ENCODE data around the gene CYP19A1.
"Not testable (repeated sequence)": the region's sequence is repeated elsewhere in the genome, so short reads cannot be mapped to it uniquely, and the experiment has no call there.

CYP19A1 gene

DNA sequence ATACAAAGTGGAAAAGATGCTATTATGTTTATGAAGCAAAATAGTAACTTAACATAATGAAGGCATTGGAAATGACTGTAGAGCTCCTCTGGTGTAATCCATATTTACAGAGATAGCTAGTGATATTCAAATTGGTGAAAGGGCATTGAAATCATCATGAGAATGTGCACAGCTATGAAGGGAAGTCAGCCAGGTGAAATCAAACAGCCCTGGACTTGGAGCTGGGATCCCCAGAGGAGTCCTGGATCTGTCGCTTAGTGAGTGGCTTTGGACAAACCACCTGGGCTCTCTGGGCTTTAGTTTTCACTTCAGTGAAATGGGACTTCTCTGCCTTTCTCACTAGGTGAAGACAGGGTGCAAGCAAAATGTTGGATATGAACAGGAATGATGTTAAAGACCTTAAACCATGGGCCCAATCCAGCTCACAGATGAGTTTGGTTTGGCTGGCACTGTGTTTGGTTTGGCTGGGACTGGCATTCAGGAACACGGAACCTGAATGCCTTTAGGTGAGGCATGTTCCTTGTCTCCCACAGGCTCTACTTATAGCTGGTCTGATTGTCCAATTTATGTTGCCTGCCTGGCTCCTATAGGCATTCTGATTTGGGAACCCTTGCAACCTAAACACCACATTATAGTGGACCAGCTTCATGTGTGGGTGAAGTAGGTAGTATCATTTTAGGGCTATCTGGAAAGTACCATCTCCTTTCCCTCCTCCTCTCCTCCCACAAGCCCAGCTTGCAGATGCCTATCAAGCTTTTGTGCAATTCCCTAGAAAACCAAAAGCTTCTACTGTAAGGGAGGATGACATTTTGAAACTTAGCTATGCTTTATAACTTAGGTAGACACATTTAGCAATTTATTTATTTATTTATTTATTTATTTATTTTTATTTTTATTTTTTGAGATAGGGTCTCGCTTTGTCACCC lies 133.1 kb downstream of the CYP19A1 start:
- no peak for DNase-seq (ENCODE audit: low spot score)

DNA sequence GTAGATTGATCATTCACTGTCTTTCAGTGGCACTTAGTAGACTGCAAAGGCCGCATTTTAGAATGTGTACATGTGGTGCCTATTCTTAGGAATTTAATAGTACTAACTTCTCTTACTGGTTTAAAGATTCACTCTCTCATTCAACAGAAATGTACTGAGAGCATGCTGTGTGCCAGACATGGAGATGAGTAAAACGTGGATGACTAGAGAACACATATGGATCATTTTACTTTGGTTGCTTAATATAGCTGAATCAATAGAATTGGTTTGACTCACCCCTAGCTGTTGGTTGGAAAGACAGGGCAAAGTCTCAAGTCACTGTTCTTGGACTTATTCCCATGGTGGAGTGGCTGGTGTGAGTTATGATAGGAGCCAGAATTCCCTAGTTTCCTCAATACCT lies 134.6 kb downstream of the CYP19A1 start:
- DNase-seq (ENCODE audit: low spot score): no peak

DNA sequence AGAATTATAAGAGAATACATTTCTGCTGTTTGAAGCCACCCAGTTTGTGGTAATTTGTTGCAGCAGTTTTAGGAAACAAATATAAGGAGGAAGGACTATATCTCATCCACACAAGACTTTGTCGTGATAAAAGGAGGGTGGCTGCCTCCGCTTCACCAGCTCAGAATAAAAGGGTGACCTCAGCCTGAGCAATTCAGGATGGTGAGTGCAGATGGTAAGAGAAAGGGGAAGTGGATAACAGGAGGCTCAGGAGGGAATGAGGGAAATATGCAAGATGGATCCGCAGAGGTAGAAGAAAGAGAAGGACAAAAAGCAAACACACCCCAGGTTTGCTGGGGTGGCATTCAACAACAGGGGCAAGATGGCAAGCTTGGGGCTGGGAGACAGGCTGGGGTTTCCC lies 135.6 kb downstream of the CYP19A1 start:
- DNase-seq (ENCODE audit: low spot score): no peak

DNA sequence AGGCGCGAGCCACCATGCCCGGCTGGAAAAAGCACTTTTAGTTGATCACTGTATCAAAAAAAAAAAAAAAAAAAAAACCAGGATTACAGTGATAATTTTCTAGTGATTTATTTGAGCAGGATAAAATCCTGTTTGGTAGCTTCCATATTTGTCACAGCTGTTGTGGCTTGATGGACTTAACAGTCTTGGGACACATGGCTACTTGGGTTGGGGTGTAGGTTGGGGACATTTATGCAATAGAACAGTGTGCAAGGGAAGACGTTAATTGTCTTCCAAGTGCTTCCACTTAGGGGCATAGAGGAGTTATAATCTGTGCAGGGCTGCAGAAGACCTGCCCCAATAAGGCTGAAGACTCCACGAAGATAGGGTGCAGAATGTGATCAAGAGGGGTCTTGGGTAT lies 136.8 kb downstream of the CYP19A1 start:
- no peak for DNase-seq (ENCODE audit: low spot score)

DNA sequence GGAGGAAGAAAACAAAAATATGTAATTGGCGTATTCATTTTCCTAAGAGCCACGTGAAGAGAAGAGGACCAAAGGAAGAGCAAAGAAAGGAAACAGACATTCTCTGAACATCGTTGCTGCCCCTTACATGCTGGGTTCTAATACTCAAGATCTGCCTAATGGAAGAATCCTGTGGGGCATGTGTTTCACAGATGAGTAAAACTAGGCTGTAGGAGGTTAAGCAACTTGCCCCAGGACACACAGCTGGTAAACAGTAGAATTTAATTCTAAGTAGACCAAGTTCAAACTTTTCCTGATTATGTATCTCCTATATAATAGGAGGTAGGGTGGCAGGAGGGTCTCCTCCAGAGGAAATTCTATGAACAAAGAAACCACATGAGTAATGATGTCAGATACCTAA lies 137.6 kb downstream of the CYP19A1 start:
- no peak for DNase-seq (ENCODE audit: low spot score)

DNA sequence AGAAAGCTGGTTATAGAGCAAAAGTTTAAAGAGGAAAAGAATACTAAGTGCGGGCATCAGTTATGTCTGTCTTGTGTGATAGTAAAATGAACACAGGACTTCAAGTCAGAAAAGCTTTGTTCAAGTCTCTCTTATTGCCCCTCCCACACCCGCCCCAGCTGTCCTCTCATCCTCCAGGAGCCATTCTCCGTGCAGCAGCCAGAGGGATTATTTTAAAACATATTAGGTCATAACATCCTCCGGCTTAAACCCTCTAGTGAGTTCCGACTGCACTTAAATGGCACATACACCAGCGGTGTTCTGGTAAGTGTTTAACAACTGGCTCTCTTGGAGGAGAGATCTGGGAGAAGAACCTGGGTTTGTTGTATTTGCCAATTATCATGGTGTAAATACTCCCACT lies 138.9 kb downstream of the CYP19A1 start:
- DNase-seq (ENCODE audit: low spot score): no peak

DNA sequence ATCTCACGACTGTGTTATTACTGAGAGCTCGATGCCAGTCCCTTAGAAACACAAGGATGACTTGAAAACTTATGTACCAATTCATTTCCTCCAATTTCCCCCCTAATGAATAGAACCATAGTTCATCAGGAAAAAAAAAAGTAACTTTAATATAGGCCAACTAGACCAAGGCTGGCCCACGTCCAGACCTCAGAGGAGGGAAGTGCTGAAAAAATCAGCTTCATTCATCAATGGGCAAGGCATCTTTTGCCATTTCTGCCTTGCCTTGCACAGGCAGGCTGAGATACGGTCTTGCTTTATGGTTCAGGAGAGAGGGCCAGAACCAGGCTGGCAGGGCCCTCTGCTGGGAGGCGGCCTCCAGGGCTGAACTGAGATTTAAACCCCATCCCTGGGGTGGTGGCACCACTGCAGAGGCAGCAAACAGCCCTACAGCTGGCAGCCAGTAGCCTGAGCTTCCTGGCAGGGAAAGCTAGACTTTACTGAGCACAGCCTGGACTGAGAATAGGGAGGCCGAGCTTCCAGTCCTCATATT lies 139.6 kb downstream of the CYP19A1 start:
- no peak for DNase-seq (ENCODE audit: low spot score)

DNA sequence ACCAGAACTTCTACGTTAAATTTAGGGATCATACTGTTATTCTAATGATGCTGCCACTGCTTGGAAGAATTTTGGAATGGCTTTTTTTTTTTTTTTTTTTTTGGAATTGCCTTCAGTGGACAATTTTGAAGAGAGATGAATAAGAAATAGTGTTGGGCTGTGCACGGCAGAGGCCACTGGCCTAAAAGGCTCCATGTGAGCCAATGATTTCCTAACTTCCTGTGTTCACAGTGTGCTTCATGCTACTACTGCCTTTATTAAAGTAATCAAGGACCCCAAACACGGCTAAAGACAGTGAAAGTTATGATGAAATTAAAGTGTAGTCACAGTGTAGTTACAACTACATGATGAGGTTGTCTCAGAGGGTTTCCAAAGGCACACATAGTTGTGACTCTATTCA lies 142.9 kb downstream of the CYP19A1 start:
- no peak for DNase-seq (ENCODE audit: low spot score)

DNA sequence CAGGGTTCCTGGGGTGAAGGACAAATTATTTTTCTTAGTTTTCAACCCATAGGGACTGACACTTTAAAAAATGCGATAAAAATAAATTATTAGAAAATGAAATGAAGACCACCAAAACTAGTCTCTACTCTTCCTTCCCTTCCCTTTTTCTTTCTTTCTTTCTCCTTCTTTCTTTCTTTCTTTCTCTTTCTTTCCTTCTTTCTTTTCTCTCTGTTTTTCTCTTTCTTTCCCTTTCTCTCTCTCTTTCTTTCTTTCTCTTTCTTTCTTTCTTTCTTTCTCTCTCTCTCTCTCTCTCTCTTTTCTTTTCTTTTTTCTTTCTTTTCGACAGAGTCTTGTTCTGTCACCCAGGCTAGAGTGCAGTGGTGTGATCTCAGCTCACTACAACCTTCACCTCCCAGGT lies 144.4 kb downstream of the CYP19A1 start:
- no peak for DNase-seq (ENCODE audit: low spot score)

DNA sequence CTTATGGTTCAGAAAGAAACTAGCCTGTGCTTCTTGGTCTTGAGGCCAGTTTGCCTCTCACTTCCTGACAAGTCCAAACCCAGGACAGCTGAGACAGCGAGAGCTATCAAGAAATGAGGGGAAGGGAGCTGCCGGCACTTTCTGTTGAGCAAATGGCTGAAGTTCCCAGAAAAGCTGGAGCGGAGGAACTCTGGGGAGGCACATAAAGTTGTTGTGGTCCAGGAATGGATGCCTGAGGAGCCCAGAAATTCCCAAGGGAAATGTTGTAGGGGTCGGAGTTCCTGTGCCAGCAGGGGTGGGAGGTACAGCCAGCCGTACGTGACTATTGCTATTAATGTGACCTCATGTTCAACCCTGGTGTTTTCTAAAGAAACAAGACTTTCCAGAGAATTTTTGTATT lies 144.9 kb downstream of the CYP19A1 start:
- no peak for DNase-seq (ENCODE audit: low spot score)

DNA sequence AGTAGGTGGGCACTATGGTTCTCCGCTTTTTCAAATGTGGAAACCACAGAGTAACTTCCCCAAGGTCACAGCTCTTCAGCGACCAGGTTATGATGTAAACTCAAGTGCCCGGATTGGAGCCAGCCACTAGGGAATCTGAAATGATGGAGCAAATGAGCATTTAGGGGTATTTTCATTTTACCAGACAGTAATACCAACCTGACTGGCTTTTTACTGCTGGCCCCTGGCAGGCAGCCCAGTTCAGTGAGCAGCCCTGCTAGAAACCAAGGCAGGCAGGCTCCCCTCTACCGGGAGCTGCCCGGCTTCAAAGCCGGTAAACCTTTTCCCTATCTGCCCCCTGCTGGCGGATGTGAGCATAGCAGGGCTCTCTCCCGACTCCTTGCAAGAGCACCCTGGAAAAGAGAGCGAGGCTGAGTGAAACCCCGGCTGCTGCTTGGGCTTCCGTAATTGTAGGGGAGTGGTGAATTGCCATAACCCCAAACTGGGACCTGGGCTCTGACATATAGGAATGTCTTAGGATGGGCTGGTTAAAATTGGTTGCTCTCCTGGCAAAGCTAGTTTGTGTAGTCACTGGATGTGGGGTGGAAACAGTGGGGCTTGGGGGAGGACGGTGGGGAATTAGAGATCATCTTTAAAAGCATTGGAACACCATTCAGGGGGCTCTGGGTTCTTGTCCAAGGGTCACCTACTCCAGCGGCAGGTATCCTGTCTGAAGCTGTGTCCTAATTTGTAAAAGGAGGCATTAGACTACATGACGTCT lies 145.7 kb downstream of the CYP19A1 start:
- DNase-seq (ENCODE audit: low spot score): peak; percentile 47

DNA sequence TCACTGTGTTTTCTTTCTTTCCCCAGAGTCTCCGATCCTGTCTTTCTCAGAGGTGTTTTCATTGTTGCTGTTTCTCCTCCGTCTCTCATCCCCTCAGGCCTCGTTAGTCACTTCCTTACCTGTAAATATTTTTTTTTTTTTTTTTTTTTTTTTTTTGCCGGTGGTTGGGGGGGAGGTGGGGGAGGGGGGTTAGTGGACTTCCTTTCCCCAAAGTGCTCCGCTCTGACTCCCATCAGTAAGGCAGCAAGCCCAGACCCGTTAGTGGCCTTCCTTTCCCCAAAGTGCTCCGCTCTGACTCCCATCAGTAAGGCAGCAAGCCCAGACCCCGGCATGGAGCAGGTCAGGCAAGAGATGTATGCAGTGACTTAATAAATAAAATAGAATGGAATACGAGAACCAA lies 146.6 kb downstream of the CYP19A1 start:
- no peak for DNase-seq (ENCODE audit: low spot score)

DNA sequence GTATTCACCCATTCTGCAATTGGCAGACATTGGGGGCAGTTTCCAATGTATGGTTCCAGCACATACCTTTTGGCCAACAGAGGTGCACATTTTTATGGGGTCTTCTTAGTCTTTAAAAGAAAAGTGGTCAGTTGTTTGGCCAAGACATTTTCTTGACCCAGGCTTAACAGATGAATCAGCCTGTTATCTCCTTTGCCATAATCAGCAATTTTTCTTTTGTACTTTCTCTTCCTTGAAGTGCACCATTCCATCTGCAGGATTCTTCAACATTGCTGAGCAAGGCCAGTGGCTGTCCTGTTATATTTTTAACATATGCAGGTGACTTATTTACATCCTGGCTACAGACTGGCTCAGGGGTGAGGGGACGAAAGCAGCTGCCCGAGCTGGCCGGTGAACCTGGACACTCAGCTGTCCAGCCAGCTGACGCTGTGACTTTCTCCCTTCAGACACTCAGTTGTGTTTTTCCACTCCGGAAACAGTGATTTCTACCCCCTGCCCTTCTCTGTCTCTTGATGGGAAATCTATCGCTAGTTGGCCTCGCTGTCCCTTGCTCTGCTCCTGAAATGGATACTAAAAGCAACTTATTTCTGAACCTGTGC lies 147.2 kb downstream of the CYP19A1 start:
- DNase-seq (ENCODE audit: low spot score): no peak

DNA sequence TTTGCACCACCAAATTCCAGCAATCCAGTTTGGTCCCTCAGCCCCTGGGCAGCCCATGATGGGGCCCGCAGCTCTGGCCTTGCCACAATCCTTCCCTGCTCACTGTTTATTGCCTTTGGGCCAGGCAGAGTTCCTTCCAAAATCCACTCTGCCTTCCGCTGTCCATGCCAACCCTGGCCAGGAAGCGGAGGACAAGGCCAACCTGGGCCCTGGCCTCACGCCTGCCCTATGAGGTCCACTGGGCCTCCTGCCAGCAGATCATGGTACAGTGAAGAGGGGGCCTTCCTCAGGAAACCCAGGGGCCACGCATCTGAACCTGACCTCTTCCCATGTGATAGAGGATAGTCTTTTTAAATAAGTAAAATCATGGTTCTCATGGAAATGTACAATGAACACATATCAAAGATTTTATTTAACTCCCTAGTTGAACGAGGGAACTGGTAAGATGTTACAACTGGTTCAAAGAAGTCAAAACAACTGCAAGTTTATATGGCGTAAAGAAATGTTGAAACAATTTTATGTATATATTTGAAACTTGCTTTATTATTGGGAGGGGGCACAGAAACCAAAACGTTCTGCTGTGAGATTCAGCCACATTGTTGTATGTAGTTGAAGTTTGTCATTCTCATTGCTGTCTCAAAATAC lies 147.8 kb downstream of the CYP19A1 start:
- DNase-seq (ENCODE audit: low spot score): no peak

DNA sequence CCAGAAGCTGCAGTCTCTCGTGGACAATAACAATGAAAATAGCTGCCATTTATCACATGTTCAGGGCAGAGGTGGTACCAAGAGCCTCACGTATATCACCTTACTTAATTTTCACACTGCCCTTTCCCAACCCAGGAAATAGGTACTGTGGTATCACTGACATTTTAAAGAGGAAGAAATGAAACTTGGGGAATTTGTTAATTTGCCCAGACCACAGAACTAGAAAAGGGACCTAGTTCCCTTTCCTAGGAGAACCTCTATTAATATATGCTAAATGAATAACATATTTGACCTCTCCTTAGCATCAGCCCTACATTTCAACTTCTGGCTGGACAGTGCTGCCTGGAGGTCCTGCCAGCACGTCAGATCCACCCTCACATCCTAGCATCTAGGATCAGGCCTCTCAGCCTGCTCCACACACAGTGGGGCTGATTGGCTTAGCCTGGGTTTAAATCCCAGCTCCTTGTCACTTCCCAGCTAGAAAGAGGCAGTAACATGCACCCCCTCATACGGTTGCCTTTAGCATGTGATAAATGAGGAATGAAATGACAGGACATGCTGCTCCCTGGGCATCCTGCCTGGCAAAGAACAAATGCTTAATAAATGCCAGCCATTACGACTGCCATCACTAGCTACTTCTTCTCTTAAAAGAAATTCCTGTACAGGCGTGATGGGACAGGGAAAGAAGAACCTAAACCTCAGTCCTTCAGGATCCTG lies 148.6 kb downstream of the CYP19A1 start:
- DNase-seq (ENCODE audit: low spot score): no peak

DNA sequence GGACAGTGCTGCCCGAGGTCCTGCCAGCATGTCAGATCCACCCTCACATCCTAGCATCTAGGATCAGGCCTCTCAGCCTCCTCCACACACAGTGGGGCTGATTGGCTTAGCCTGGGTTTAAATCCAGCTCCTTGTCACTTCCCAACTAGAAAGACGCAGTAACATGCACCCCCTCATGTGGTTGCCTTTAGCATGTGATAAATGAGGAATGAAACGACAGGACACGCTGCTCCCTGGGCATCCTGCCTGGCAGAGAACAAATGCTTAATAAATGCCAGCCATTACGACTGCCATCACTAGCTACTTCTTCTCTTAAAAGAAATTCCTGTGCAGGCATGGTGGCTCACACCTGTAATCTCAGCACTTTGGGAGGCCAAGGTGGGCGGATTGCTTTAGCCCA lies 149.6 kb downstream of the CYP19A1 start:
- not testable (repeated sequence) for DNase-seq (ENCODE audit: low spot score)

DNA sequence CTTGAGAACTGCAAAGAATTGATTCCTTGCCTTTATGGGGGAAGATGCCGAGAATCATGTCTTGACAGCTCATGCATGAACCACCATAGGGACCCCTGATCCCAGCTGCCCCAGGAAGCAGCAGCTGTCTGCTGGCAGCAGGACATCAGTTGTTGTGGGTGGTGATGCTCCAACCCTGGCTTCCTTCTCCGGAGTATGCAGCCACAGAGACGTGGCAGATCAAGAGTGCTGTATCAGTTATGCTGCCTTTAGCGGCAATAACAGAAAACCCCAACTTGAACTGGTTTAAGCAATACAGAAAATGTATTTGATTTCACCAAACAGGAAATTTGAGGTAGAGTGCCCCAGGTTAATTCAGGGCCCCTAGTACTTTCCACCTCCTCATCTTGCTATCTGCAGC lies 151.5 kb downstream of the CYP19A1 start:
- DNase-seq (ENCODE audit: low spot score): no peak

DNA sequence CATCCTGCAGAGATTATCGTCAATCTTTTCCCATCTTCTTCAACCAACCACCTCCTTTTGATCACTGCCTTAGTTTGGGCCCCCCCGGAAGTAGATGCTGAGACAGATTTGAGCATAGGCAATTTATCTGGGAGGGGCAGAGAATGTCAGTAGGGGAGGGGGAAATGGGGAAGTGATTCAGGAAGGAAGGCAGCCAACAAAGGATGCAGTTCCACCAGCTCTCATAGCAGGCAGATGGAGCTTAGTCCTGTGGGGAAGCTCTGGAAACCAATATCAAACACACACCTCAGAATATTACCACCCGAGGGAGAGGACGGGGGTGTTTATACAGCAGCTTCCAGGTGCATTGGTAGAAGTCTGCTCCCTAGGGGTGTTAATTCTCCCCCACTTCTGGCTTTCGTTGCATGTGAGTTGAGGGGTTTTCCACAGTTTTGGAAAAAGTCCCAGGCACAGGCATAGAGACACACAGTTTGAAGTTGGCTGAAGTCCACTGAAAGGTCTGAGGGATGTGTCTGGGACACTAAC lies 152.2 kb downstream of the CYP19A1 start:
- no peak for DNase-seq (ENCODE audit: low spot score)

DNA sequence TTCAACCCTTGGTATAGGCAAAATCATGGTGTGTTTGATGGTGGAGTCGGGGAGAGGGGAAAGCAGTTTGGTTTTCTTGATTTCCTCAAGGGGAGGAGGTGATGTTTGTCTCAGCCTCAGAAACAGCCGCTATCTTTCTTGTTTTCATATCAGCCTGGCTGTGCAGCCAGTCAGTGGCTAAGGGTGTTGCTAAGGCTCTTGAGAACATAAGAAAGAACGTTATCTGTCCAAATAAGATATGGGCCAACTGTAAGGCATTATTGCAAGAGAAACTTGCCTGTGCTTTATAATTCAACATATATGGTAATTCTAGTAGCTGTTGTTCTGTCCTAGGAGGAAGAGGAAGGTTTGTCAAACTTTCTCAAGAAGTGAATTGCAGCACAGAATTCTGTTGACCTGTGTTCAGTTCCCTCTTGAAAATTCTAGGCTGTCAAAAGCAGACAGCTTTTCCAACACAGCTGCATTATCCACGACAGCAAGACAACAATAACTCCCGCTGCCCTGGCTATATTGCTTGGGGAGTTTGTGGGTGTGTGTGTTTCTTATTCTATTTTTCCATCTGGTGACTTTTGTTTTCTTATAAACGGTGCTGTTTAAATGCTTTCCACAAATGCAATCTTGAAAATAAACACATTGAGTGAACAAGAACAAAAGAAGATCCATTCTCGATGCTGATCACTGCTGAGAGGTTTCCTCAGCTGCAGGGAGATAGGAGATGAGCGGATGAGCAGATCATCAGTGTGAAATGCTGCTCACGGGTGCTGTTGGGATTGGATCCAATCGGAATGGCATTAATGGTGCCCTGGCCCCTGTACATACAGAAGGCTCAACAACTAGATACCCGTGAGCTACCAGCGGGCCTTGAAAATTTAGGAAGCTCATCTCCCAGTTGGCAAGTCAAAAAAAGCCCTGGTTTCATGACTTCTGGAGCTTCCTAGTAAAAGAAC lies 152.9 kb downstream of the CYP19A1 start:
- DNase-seq (ENCODE audit: low spot score): no peak

DNA sequence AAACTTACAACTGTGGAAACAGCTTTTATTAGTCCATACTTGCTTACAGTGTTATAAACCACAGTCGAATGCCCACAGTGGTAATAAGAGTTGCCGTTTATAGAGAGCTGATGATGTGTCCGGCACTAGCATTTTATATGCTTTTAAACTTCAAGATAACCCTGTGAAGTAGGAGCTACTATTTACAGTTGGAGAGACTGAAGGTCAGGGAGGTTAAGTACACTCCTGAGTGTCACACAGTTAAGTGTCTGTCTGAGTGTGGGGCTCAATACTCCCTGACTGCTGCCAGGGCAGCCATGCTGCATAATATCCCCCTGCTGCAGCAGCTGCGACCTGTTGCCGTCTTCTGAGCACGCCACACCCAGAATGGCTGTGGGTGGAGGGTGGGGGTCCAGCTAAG lies 153.8 kb downstream of the CYP19A1 start:
- DNase-seq (ENCODE audit: low spot score): no peak

Measured in SW480 (cell line).